Measurements from ENCODE around the gene KLF15.

DNA sequence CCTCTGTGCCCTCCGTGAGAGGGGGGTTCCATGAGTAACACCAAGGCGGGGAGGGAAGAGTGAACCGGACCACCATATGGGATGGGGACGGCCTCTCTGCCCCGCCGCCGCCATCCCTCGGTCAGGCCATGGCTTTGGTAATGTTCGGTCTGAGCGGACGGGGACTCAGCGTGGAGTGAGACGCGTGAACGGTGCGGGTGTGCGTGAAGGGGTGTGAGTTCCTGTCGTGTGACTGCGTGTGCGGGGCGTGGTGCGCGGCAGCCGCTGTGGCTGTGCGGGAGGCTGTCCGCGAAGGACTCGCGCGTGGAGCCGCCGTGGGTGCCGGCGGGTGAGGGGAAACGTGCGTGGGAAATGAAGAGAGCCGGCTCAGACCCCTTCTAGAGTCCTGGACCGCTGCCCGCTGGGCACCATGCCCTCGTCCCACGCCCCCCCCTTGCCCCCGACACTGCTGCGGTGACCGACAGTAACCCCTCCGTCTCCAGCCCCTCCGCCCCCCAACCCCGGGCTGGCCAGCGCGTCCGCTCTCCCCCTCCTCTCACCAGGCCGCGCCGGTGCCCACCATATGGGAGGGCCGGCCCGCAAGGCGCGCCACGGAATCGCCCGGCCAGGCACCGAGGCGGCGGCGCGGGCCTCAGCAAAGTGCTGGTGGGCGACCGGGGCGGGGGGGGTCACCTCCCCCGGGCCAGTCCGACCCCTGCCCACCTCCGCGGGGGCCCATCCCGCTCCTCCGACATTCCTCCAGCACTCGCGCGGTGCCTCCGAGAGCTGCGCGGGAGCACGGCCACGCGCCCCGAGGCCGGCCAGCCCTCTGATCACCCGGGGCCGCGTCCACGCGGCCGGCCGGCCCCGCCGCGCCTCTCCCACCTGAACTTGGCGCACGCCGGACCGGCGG is 589 bp downstream of the KLF15 start:
- TF ChIP-seq, protein P1, sequence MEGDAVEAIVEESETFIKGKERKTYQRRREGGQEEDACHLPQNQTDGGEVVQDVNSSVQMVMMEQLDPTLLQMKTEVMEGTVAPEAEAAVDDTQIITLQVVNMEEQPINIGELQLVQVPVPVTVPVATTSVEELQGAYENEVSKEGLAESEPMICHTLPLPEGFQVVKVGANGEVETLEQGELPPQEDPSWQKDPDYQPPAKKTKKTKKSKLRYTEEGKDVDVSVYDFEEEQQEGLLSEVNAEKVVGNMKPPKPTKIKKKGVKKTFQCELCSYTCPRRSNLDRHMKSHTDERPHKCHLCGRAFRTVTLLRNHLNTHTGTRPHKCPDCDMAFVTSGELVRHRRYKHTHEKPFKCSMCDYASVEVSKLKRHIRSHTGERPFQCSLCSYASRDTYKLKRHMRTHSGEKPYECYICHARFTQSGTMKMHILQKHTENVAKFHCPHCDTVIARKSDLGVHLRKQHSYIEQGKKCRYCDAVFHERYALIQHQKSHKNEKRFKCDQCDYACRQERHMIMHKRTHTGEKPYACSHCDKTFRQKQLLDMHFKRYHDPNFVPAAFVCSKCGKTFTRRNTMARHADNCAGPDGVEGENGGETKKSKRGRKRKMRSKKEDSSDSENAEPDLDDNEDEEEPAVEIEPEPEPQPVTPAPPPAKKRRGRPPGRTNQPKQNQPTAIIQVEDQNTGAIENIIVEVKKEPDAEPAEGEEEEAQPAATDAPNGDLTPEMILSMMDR (IDR thresholded peaks at IDR 0.05): no peak
- TF ChIP-seq EP300 (IDR thresholded peaks at IDR 0.05) (no peak), POLR2A (IDR thresholded peaks at IDR 0.05) (no peak)

Measured in ovary (tissue), 3 donors.